ENCODE measurements around the gene KANSL1. TPM values are rescaled to one million over a fixed set of nuclear protein-coding genes. Genes with fewer than 3 reads are reported as not detected.

KANSL1 gene
- total and polyA plus RNA-seq, 10 of the 15 experiments (the other 5 are each of a cell fraction or from before 2014, with no cell fraction given) = 4.7 to 60.6 (median 28.0) TPM

GRCh38 chr17:46148247-46148646 is 45.0 kb downstream of the KANSL1 start:
- TF ChIP-seq MYC (IDR thresholded peaks at IDR 0.05; ENCODE audit: insufficient read depth, insufficient read length, insufficient replicate concordance, low read length, severe bottlenecking) (no peak), SPI1 (IDR thresholded peaks at IDR 0.05; ENCODE audit: borderline replicate concordance, insufficient read depth, low read depth, low read length) (peak; percentile 12; the same call in 1 of the 2 replicates)
- SMC1A ChIA-PET (ENCODE audit: uncharacterized antibody, unreplicated experiment) = interaction anchor here (0.8 to 8.3 kb wide), 7 partner anchors 9 to 33 kb away, joined by 3 to 207 read pairs (median 24); no protein-coding TSS in a partner anchor
- Histone ChIP-seq H3K27ac (ENCODE audit: control insufficient read depth, insufficient read depth) (peak overlapping the region; percentile 2; the same call in 1 of the 2 replicates), H3K79me2 (ENCODE audit: control insufficient read depth, insufficient read depth, low read length) (peaks cover 90% of the 10 kb centered on the region), H4K20me1 (ENCODE audit: control insufficient read depth, insufficient read depth) (no peaks in the 10 kb centered on the region), H3K4me3 (no peak overlapping the region), H3K9ac (ENCODE audit: control insufficient read depth, insufficient read depth, low read length) (no peak overlapping the region), H3K36me3 (ENCODE audit: control insufficient read depth in 2 of 2, insufficient read depth in 2 of 2, low read length in 1 of 2) (no peaks in the 10 kb centered on the region; a peak in 1 of 4 replicates), H3K27me3 (replicated peaks in 1 of 2; ENCODE audit: control insufficient read depth in 2 of 2, insufficient read depth in 2 of 2, low read length in 1 of 2) (no peaks in the 10 kb centered on the region), H3K4me2 (ENCODE audit: control insufficient read depth, insufficient read depth) (0 out of 2 replicates have a peak overlapping the region, but pooled peaks have one; percentile 23), H2AFZ (ENCODE audit: control insufficient read depth, low read depth, low read length) (no peak overlapping the region), H3K9me3 (replicated peaks; ENCODE audit: control insufficient read depth, insufficient read depth, low read length) (no peaks in the 10 kb centered on the region), H3K4me1 (ENCODE audit: control insufficient read depth, insufficient read depth, low read length) (peaks cover 71% of the 10 kb centered on the region)
- FAIRE-seq (no peak), DNase-seq (ENCODE audit: low read depth, low spot score) (no peak), ATAC-seq (no peak)
- RAD21 ChIA-PET (ENCODE audit: unreplicated experiment) = interaction anchor here (7.4 to 8.3 kb wide), 2 partner anchors 8 to 38 kb away, joined by 100 to 130 read pairs; no protein-coding TSS in a partner anchor
- in situ Hi-C loops (cut with MboI) (loop anchor here (25.0 kb wide), 1 partner anchor 561 kb away; no protein-coding TSS in a partner anchor), intact Hi-C loops (cut with micrococcal nuclease; ENCODE audit: unreplicated experiment) (loop anchor here (5.0 kb wide), 1 partner anchor 46 kb away; no protein-coding TSS in a partner anchor)
- 82% methylated on average over 4 of the region's 4 CpGs for WGBS (ENCODE audit: insufficient coverage, insufficient replicate concordance, low lambda C conversion rate, missing lambda C conversion rate)
- no TSS peak for BruUV-seq (replicated peaks)
- POLR2A ChIA-PET = interaction anchor here (1.2 kb wide), 1 partner anchor 39 kb away, joined by 4 read pairs; no protein-coding TSS in a partner anchor
- CTCF ChIA-PET = interaction anchor here (0.9 to 8.3 kb wide), 3 partner anchors 16 to 38 kb away, joined by 3 to 110 read pairs (median 4); no protein-coding TSS in a partner anchor

- TF ChIP-seq NBN (IDR thresholded peaks at IDR 0.05) (0 out of 2 replicates have a peak, but pooled peaks have one; percentile 16), MLLT1 (IDR thresholded peaks at IDR 0.05) (peak; percentile 55; the same call in 1 of the 2 replicates), GATAD2B (conservative IDR thresholded peaks at IDR 0.05; ENCODE audit: low read depth) (no peak), HDAC6 (IDR thresholded peaks at IDR 0.05; ENCODE audit: unreplicated experiment) (no peak), ZNF384 (IDR thresholded peaks at IDR 0.05; ENCODE audit: borderline replicate concordance, low read depth, low read length) (peak; percentile 68), HDGF (IDR thresholded peaks at IDR 0.05) (peak; percentile 69), SREBF1 (IDR thresholded peaks at IDR 0.05; ENCODE audit: low read length) (0 out of 2 replicates have a peak, but pooled peaks have one; percentile 27), YBX1 (IDR thresholded peaks at IDR 0.05) (peak; percentile 42; the same call in 1 of the 2 replicates)
- SMC1A ChIA-PET (ENCODE audit: uncharacterized antibody, unreplicated experiment) = interaction anchor here (0.8 to 8.3 kb wide), 8 partner anchors 10 to 34 kb away, joined by 3 to 207 read pairs (median 30); no protein-coding TSS in a partner anchor
- Histone ChIP-seq H3K4me1 (ENCODE audit: control insufficient read depth, insufficient read depth, low read length) (peaks cover 73% of the 10 kb centered on the region), H3K27me3 (replicated peaks in 1 of 2; ENCODE audit: control insufficient read depth in 2 of 2, insufficient read depth in 2 of 2, low read length in 1 of 2) (no peaks in the 10 kb centered on the region), H3K36me3 (ENCODE audit: control insufficient read depth in 2 of 2, insufficient read depth in 2 of 2, low read length in 1 of 2) (no peaks in the 10 kb centered on the region; a peak in 1 of 4 replicates), H3K79me2 (ENCODE audit: control insufficient read depth, insufficient read depth, low read length) (peaks cover 90% of the 10 kb centered on the region), H3K4me3 (peak overlapping the region; percentile 17; the same call in 1 of the 2 replicates), H4K20me1 (ENCODE audit: control insufficient read depth, insufficient read depth) (peaks cover 2% of the 10 kb centered on the region; the same call in 1 of the 2 replicates), H3K4me2 (ENCODE audit: control insufficient read depth, insufficient read depth) (peak overlapping the region; percentile 75), H2AFZ (ENCODE audit: control insufficient read depth, low read depth, low read length) (no peak overlapping the region), H3K27ac (ENCODE audit: control insufficient read depth, insufficient read depth) (peak overlapping the region; percentile 65), H3K9me3 (replicated peaks; ENCODE audit: control insufficient read depth, insufficient read depth, low read length) (no peaks in the 10 kb centered on the region), H3K9ac (ENCODE audit: control insufficient read depth, insufficient read depth, low read length) (0 out of 2 replicates have a peak overlapping the region, but pooled peaks have one; percentile 2)
- RAD21 ChIA-PET (ENCODE audit: unreplicated experiment) = interaction anchor here (0.6 to 8.3 kb wide), 6 partner anchors 9 to 48 kb away, joined by 4 to 130 read pairs (median 10); partner anchors contain the start of gene KANSL1
- CTCF ChIA-PET = interaction anchor here (0.9 to 8.3 kb wide), 3 partner anchors 16 to 39 kb away, joined by 3 to 110 read pairs (median 4); no protein-coding TSS in a partner anchor
- POLR2A ChIA-PET = interaction anchor here (0.7 to 2.4 kb wide), 6 partner anchors 8 to 40 kb away, joined by 3 to 12 read pairs (median 5); no protein-coding TSS in a partner anchor
- ATAC-seq = peak; percentile 4
- in situ Hi-C loops (cut with MboI) (loop anchor here (25.0 kb wide), 1 partner anchor 560 kb away; no protein-coding TSS in a partner anchor), intact Hi-C loops (cut with micrococcal nuclease; ENCODE audit: unreplicated experiment) (loop anchor here (2.0 to 5.0 kb wide), 2 partner anchors 40 to 45 kb away; no protein-coding TSS in a partner anchor)
- 56% methylated on average over 4 of the region's 4 CpGs for WGBS (ENCODE audit: insufficient coverage, insufficient replicate concordance, low lambda C conversion rate, missing lambda C conversion rate)
- DNase-seq (ENCODE audit: low read depth, low spot score) = no peak
- FAIRE-seq = no peak
- BruUV-seq (replicated peaks) = no TSS peak
Measured at GRCh38 chr17:46147296-46147695, 45.9 kb downstream of the KANSL1 start.
